K562 (cell line): ENCODE results near the gene SLC2A4RG. TPM values are rescaled to one million over a fixed set of nuclear protein-coding genes. Genes with fewer than 3 reads are reported as not detected.

Source experiments
- ATAC-seq: fragments of 200-7000 bp; cut with Tn5 transposase; 3 replicates; pipeline ENCODE4 v1.9.1; 2020; ENCODE audit warnings: moderate library complexity
- BruUV-seq: library from RNA; stranded (reverse); fragments of 400-500 nt; replicated peaks from 2 replicates; lab custom pipeline; 2021; lab: Mats Ljungman, UMichigan
- CTCF ChIA-PET: fragments of 300-600 bp; formaldehyde crosslinking; extraction: SDS; loops from one replicate; lab custom pipeline; 2021; ENCODE audit warnings: low intra/inter-chr PET ratio; lab: Yijun Ruan, JAX
- POLR2A ChIA-PET: fragments of 300-600, 350-650 bp; sonication (Branson Sonifier 250); formaldehyde crosslinking; extraction: SDS; loops from one replicate; lab custom pipeline; 2021; ENCODE audit warnings: antibody characterized with exemption, inconsistent platforms; lab: Yijun Ruan, JAX
- DNase-seq, 4 experiments: peaks; one replicate each; pipeline versions ENCODE4 v3.0.0 to v3.0.0-alpha.2; 2011 to 2018; ENCODE audit warnings: low spot score in 3 of 4, mixed read lengths in 3 of 4; ENCODE audit errors: extremely low read depth in 1 of 4
- FAIRE-seq: peaks from 2 replicates; lab custom pipeline; 2011; peaks lifted over from hg19 to GRCh38; lab: Jason Lieb, UNC
- H2AFZ ChIP-seq: 2 replicates; pipeline ENCODE4 v1.6.0; 2011; ENCODE audit warnings: low read depth, low read length, control low read depth, inconsistent platforms
- H3K27ac ChIP-seq: fragments of 200-600 bp; 3 replicates; pipeline ENCODE4 v1.8.0; 2011; ENCODE audit warnings: low read depth, mild to moderate bottlenecking, control low read depth, inconsistent platforms, low read length, moderate library complexity, mixed read lengths; ENCODE audit errors: extremely low read depth
- H3K27me3 ChIP-seq, 2 experiments: fragments of 300-600 bp in 1 of 2; 2 replicates in 1 of 2; 3 replicates in 1 of 2; pipeline versions ENCODE4 v1.6.0 to v1.8.0; 2011; ENCODE audit warnings: inconsistent platforms in 2 of 2, low read length in 2 of 2, mild to moderate bottlenecking in 1 of 2, mixed read lengths in 1 of 2, moderate library complexity in 1 of 2; ENCODE audit not compliant: control insufficient read depth in 2 of 2, insufficient read depth in 2 of 2
- H3K36me3 ChIP-seq: fragments of 300-600 bp; 3 replicates; pipeline ENCODE4 v1.8.0; 2011; ENCODE audit warnings: mild to moderate bottlenecking, low read length, inconsistent platforms; ENCODE audit not compliant: control insufficient read depth, insufficient read depth
- H3K4me1 ChIP-seq, 2 experiments: fragments of 200-600 bp in 1 of 2; replicated peaks in 1 of 2; 2 replicates in 1 of 2; 3 replicates in 1 of 2; pipeline versions ENCODE4 v1.5.1 to v1.8.0; 2011; ENCODE audit warnings: inconsistent platforms in 2 of 2, low read length in 2 of 2, mild to moderate bottlenecking in 1 of 2, mixed read lengths in 1 of 2, moderate library complexity in 1 of 2; ENCODE audit not compliant: control insufficient read depth in 2 of 2, insufficient read depth in 2 of 2
- H3K4me2 ChIP-seq: 2 replicates; pipeline ENCODE4 v1.6.1; 2011; ENCODE audit warnings: low read length, control low read depth, inconsistent platforms, mixed read lengths; ENCODE audit not compliant: insufficient read depth
- H3K4me3 ChIP-seq: fragments of 200-600 bp; sonication (generic), shearing (Covaris generic); 2 replicates; pipeline ENCODE4 v1.5.1; 2016; ENCODE audit warnings: control low read depth, inconsistent platforms
- H3K79me2 ChIP-seq: fragments of 200-600 bp; 3 replicates; pipeline ENCODE4 v1.8.0; 2011; ENCODE audit warnings: low read length, inconsistent platforms; ENCODE audit not compliant: control insufficient read depth, insufficient read depth
- H3K9ac ChIP-seq, 2 experiments: 2 replicates each; pipeline versions ENCODE4 v1.6.0 to v1.6.1; 2011; ENCODE audit warnings: low read depth in 2 of 2, low read length in 2 of 2, control low read depth in 1 of 2, inconsistent platforms in 1 of 2, mild to moderate bottlenecking in 1 of 2, mixed read lengths in 1 of 2; ENCODE audit not compliant: insufficient read depth in 1 of 2
- H3K9me1 ChIP-seq: one replicate; pipeline ENCODE4 v1.6.0; 2011; ENCODE audit warnings: inconsistent platforms, mild to moderate bottlenecking, low read length, moderate library complexity; ENCODE audit not compliant: control insufficient read depth, insufficient read depth
- H3K9me3 ChIP-seq: replicated peaks from 2 replicates; pipeline ENCODE4 v1.5.1; 2011; ENCODE audit warnings: low read depth, low read length, inconsistent platforms; ENCODE audit not compliant: control insufficient read depth, insufficient read depth
- H4K20me1 ChIP-seq: replicated peaks from 2 replicates; pipeline ENCODE4 v1.6.1; 2011; ENCODE audit warnings: low read length, inconsistent platforms, mixed read lengths; ENCODE audit not compliant: control insufficient read depth, insufficient read depth
- CBFA2T3 ChIP-seq: fragments of 450-650 bp; IDR thresholded peaks from 2 replicates; pipeline ENCODE4 v1.6.1; 2017
- GTF2F1 ChIP-seq: IDR thresholded peaks from 2 replicates; pipeline ENCODE4 v1.6.1; 2011; ENCODE audit warnings: low read depth, low read length, improper control_type of control experiment
- JUN ChIP-seq, 2 experiments: sonication (generic) in 1 of 2; formaldehyde crosslinking in 1 of 2; IDR thresholded peaks; 2 replicates each; pipeline versions ENCODE4 v1.6.1 to v1.8.0; 2012 to 2022; ENCODE audit warnings: borderline replicate concordance in 2 of 2, mild to moderate bottlenecking in 2 of 2, improper control_type of control experiment in 1 of 2, low read depth in 1 of 2, low read length in 1 of 2, missing genetic modification reagents in 1 of 2
- ZC3H11A ChIP-seq: IDR thresholded peaks from 2 replicates; pipeline ENCODE4 v1.6.1; 2012; ENCODE audit warnings: low read depth, low read length, improper control_type of control experiment
- ZFX ChIP-seq: sonication (generic); formaldehyde crosslinking; IDR thresholded peaks from 2 replicates; pipeline ENCODE4 v1.8.0; 2022; ENCODE audit warnings: mild to moderate bottlenecking, missing genetic modification reagents, moderate library complexity
- ZNF668 ChIP-seq: fragments of 250-450 bp; sonication (Bioruptor Pico); IDR thresholded peaks from 2 replicates; pipeline ENCODE4 v1.8.0; 2022; ENCODE audit warnings: mild to moderate bottlenecking, inconsistent platforms
- WGBS: fragments of 100-300 bp; shearing (Covaris generic); methylation state at CpG from one replicate; pipeline ENCODE4 v1.1.6; 2016; ENCODE audit warnings: low coverage, mixed read lengths; ENCODE audit not compliant: insufficient coverage; ENCODE audit errors: missing lambda C conversion rate; 5-methylcytosine and 5-hydroxymethylcytosine counted together
- in situ Hi-C: fragments of 300-500 bp; cut with MboI; formaldehyde crosslinking; loops from 4 replicates; pipeline ENCODE4 v1.15.0; 2018; ENCODE audit warnings: inconsistent platforms, mixed read lengths
- intact Hi-C: fragments of 100-400 bp; cut with micrococcal nuclease; formaldehyde crosslinking; loops from 2 replicates; pipeline ENCODE4 v1.14.2; 2022
- polyA plus RNA-seq, 8 experiments: library from polyadenylated mRNA; depleted of rRNA in 4 of 8; stranded (reverse) in 5 of 8; unstranded in 3 of 8; fragments of >200 nt; fragmentation: Nextera tagmentation in 2 of 8; fragmentation: Illumina TruSeq in 1 of 8; extraction: Ambion mirVana in 2 of 8; extraction: Trizol in 1 of 8; gene quantifications; 2 replicates each; pipeline versions ENCODE4 v1.2.1 to v1.2.3, GENCODE V29; 2011 to 2014; ENCODE audit warnings: inconsistent platforms in 1 of 8, missing spikeins in 1 of 8
- total RNA-seq, 7 experiments: library from RNA; depleted of rRNA in 6 of 7; stranded (reverse); fragments of >200 nt in 6 of 7; fragmentation: Illumina TruSeq in 2 of 7; extraction: Trizol in 2 of 7; gene quantifications; 2 replicates each; pipeline versions ENCODE4 v1.2.1 to v1.2.3, GENCODE V29; 2011 to 2021; ENCODE audit warnings: low replicate concordance in 1 of 7
- TF ChIP-seq, protein P1 (sequence below): IDR thresholded peaks from 2 replicates; pipeline ENCODE4 v1.6.1; 2014; ENCODE audit warnings: antibody characterized with exemption

The SLC2A4RG gene
- total and polyA plus RNA-seq, 9 of the 15 experiments (the other 6 are each of a cell fraction or from before 2014, with no cell fraction given): 0.34 to 97.3 (median 26.5) TPM

DNA sequence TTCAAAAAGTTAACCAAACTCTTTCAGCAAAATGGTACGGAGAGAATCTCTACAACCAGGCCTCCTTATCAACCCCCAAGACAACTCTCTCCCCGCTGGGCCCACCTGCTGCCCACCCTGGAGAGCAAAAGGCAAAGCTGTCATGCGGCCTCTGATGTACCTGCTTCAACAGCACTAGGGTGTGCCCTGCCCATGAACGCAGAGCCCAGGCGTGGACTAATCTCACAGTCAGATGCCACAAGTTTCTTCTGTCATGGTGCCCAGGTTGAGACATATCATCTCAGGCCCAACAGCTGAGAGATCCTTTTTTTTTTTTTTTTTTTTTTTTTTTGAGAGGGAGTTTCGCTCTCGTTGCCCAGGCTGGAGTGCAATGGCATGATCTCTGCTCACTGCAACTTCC lies 26.3 kb downstream of the SLC2A4RG start (continued):
- TF ChIP-seq CBFA2T3 (no peak), JUN (IDR thresholded peaks at IDR 0.05; ENCODE audit: borderline replicate concordance, low read depth, low read length) (no peak), JUN (CRISPR knock-in tag; IDR thresholded peaks at IDR 0.05; ENCODE audit: borderline replicate concordance) (no peak), GTF2F1 (no peak), ZFX (no peak)
- TF ChIP-seq, all 486 proteins: peak for 0

GRCh38 chr20:63766695-63767426 lies 27.3 kb downstream of the SLC2A4RG start:
- Histone ChIP-seq H2AFZ (no peak overlapping the region), H3K4me1 (peaks cover 5 to 40% of the 10 kb centered on the region in 2 experiments; a peak in 3 of 5 replicates), H3K79me2 (no peaks in the 10 kb centered on the region), H3K9me1 (no peaks in the 10 kb centered on the region), H3K4me2 (no peak overlapping the region), H3K9ac (peak overlapping the region in 1 of 2 experiments; percentile 41; a peak in 1 of 4 replicates), H3K27ac (no peak overlapping the region), H3K36me3 (no peaks in the 10 kb centered on the region), H3K9me3 (no peaks in the 10 kb centered on the region), H4K20me1 (no peaks in the 10 kb centered on the region), H3K27me3 (peaks cover 0 to 9% of the 10 kb centered on the region in 2 experiments; a peak in 2 of 5 replicates), H3K4me3 (no peak overlapping the region)
- FAIRE-seq (no peak), DNase-seq (no peak), ATAC-seq (no peak)
- in situ Hi-C loops: no loop called here
- 65% methylated on average over 26 of the region's 38 CpGs for WGBS
- intact Hi-C loops: no loop called here
- TF ChIP-seq ZC3H11A (no peak), ZNF668 (no peak)
- TF ChIP-seq, protein P1, sequence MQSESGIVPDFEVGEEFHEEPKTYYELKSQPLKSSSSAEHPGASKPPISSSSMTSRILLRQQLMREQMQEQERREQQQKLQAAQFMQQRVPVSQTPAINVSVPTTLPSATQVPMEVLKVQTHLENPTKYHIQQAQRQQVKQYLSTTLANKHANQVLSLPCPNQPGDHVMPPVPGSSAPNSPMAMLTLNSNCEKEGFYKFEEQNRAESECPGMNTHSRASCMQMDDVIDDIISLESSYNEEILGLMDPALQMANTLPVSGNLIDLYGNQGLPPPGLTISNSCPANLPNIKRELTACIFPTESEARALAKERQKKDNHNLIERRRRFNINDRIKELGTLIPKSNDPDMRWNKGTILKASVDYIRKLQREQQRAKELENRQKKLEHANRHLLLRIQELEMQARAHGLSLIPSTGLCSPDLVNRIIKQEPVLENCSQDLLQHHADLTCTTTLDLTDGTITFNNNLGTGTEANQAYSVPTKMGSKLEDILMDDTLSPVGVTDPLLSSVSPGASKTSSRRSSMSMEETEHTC: no peak
- BruUV-seq: no TSS peak
- POLR2A ChIA-PET: interaction anchor here (1.0 kb wide), 2 partner anchors 11 to 19 kb away, joined by 3 read pairs; no protein-coding TSS in a partner anchor
- CTCF ChIA-PET: no interaction called here
